C4-2B (cell line): ENCODE measurements around the gene HMG20B.
A peak's percentile ranks its signal among the peaks of the same experiment; 100 is the strongest.

Source experiments
- H3K27ac ChIP-seq: fragments of 450-650 bp; 2 replicates; pipeline ENCODE4 v1.5.1; 2017
- ZFX ChIP-seq: fragments of 450-650 bp; IDR thresholded peaks from 2 replicates; pipeline ENCODE4 v1.6.1; 2017
- TF ChIP-seq, protein P1 (sequence below): fragments of 450-650 bp; conservative IDR thresholded peaks from 2 replicates; pipeline ENCODE4 v1.5.1; 2017; ENCODE audit warnings: mild to moderate bottlenecking

HMG20B gene

DNA sequence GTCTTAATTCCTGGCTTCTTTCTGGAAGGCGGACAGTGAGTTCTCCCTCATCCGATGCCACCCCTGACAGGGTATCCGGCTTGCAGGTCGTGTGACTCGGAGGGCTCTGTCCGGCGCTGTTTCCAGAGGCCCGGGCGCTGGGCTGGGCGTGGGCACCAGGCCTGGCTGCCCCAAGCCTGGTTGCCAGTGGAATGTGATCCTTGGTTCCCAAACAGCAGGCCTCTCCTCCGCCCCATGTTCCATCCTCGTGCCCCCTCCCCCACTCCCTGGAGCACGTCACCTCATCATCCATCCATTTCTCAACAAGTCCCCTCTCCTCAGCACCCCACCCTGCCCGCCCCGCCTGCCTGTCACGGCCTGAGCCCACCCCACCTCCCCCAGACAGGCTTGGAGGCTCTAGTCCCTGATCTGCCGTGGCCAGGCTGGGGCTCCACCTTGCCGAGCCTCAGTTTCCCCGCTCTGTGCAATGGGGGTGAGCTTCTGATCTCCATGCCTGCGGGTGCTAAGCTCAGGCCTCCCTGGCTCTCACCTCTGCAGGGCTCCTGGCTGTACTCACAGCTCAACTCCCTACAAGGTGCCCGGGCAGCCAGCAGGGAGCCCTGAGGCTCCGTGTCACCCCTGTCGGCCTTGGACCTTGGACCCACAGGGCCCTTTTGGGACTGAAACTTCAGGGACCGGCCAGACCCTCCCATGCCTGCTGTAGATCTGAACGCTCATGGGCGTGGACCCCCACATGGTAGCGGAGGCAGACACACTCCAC lies 31.7 kb downstream of the HMG20B start:
- no peak overlapping the region for H3K27ac ChIP-seq
- TF ChIP-seq ZFX = no peak
- TF ChIP-seq, protein P1, sequence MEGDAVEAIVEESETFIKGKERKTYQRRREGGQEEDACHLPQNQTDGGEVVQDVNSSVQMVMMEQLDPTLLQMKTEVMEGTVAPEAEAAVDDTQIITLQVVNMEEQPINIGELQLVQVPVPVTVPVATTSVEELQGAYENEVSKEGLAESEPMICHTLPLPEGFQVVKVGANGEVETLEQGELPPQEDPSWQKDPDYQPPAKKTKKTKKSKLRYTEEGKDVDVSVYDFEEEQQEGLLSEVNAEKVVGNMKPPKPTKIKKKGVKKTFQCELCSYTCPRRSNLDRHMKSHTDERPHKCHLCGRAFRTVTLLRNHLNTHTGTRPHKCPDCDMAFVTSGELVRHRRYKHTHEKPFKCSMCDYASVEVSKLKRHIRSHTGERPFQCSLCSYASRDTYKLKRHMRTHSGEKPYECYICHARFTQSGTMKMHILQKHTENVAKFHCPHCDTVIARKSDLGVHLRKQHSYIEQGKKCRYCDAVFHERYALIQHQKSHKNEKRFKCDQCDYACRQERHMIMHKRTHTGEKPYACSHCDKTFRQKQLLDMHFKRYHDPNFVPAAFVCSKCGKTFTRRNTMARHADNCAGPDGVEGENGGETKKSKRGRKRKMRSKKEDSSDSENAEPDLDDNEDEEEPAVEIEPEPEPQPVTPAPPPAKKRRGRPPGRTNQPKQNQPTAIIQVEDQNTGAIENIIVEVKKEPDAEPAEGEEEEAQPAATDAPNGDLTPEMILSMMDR = no peak

DNA sequence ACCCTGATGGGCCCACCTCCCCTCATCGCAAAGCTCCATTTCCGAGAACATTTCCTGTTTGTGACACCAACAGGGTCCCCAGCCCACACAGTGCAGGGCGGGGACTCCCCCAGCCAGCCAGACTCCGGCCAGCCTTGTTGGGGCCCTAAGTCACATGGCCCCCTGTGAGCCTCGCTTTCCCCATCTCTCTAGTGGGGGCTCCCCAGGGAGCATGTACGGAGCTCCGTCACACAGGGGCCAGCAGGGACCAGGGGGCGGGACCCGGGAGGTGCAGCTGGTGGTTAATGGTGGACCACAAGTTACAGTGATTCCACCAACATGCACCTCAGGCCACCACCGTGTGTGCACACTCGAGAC lies 32.2 kb downstream of the HMG20B start:
- H3K27ac ChIP-seq = no peak overlapping the region
- TF ChIP-seq ZFX = no peak
- TF ChIP-seq, protein P1 = no peak

DNA sequence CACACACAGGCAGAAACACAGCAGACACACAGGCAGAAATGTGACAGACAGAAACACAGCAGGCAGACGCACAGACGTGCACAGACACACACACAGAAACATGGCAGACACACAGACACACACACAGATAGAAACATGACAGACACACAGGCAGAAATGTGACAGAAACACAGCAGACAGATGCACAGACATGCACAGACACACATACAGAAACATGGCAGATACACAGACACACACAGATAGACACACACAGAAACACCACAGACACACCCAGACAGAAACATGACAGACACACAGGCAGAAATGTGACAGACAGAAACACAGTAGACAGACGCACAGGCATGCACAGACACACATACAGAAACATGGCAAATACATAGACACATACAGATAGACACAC lies 32.6 kb downstream of the HMG20B start:
- TF ChIP-seq, protein P1 = no peak
- TF ChIP-seq ZFX = no peak
- no peak overlapping the region for H3K27ac ChIP-seq

DNA sequence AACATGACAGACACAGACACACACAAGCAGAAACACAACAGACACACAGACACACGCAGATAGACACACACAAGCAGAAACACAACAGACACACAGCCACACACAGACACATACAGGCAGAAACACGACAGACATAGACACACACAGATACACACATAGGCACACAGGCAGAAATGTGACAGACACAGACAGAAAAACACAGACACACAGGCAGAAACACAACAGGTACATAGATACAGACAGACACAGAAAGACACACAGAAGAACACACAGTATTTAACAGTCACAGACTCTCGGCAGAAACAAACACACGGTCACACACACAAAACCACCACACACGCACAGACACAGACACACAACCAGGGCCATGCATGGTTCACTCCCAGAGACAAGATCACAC lies 33.0 kb downstream of the HMG20B start:
- peak overlapping the region; percentile 28 for H3K27ac ChIP-seq
- TF ChIP-seq ZFX = no peak
- TF ChIP-seq, protein P1 = no peak

DNA sequence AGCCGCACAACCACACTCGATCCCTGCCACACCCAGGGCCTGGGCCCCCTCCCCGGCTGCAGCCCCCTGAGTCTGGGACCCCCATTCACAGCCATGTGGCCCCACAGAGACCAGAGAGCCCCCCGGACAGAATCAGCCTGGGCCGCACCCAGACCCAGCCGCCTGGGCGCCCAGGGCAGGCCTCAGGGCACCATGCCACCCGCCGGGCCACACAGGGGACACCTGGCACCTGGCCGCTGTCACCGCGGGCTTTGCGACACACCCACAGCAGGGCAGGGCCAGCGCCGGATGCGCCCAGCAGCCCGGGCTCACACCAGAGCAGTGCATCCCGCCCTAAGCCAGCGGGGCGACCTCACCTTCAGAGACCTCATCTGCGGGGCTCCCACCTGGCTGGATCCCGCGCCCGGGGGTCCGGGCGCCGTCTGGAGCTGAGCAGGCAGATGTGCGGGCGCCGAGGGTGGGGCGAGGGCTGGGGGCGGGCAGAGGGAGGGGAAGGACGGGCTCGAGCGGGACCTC lies 33.5 kb downstream of the HMG20B start:
- peak overlapping the region; percentile 28 for H3K27ac ChIP-seq

DNA sequence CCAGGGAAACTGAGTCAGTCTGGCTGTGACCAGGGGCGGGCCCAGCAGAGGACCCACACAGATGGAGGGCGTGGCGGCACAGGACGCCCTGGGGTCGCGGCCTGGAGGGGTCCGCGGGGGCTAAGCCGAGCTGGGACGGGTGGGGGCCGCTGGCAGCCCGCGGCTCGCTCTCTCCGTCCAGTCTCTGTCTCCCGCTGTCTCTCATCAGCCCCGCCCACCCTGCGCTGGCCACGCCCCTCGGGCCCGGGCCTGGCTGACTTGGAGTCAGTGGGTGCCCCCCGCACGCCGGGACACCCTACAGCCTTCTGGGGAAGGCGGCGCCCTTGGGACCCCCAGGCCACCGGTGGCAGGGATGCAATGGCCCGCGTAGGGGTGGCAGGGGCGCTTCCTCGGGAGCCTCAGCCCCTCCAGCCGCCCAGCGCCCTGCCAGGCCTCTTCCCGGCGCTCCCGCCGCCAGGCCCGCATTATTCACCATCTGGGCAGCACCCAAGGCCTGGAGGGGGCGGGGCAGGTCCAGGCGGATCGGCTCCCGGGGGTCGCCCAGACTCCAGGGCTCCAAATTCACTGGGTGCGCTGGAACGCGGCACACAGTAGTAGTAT lies 34.0 kb downstream of the HMG20B start, which contains the start of gene TBXA2R:
Gene TBXA2R, minus strand, starts transcription at position 186 of the 600 bp plus-strand sequence. CDS start 6,241 bp downstream, outside the sequence.
- TF ChIP-seq ZFX = no peak
- TF ChIP-seq, protein P1 = no peak
- peak within 1 kb of the TSS; percentile 28 for H3K27ac ChIP-seq

More for the DNA sequence above, 33.5 kb downstream of the HMG20B start:
- TF ChIP-seq, protein P1 = no peak
- TF ChIP-seq ZFX = no peak

DNA sequence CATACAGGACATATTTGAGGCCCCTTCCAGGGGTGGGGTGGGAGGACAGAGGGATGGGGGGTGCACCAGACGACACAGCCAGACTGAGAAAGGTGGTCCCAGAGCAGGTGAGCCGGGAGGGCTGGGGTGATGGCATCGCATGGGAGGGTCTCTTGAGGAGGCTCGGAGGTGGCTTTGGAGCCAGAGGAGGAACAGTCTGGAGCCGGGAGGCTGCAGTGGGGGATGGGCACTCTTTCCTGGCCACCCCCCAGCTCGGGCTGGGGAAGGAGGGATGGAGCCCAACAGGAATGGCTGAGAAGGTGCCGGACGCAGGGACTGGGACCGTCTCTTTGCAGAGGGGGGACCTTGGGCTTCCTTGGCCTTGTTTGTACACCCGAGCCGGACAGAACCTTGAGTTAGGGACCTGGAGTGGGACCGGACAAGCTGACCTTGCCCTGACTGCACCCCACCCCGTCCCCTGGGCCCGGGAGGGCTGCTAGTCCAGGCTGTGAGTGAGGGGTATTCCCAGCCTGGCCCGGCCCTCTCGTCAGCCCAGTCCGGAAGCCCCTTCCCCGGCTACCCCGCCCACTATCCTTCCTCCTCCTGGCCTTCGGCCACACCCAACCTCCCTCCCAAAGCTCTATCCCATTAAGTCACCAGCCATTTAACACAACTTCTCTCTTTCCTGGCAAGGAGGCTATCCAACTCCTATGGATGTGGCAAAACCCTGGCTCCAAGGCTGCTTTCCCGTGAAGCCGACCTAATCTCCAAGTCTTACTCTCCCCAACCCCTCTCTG lies 34.7 kb downstream of the HMG20B start:
- TF ChIP-seq ZFX = no peak
- TF ChIP-seq, protein P1 = no peak
- no peak overlapping the region for H3K27ac ChIP-seq
